ENCODE measurements around the gene KIDINS220.

Gene KIDINS220

DNA sequence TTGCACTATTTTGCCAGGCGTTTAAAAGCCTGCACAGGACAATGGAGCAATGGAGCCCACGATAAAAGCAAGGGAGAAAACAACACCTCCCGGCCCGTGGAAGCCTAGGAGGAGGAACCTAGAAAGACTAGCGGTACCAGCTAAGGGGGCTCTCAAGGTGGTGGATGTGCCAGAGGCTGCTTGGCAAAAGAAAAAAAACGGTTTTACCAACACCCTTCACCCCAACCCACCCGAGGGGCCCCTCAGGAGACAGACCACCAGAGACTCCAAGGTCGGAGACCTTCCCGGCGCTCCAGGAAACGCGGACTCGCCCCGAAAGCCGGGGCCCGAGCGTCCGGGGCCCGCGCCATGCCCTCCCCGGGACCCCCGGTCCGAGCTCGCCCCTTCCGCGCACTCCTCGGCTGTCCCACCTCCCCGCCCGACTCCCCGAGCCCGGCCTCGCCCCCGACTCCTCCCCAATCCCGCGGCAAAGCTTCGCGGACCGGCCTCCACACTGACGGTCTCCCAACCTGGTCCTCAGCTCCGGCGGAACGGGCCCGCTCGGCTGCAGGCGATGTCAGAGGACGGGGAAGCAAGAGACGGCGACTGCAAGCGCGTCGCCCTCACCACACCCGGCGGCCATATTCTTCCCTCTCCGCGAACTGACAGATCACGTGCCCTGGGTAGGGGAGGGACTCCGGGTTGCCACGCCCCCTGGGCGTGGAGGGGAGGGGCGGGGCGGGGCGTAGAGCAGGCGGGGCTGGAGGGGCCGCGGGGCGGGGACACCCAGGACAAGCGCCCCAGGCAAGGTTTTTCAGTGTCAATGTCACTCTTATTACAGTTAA lies at the start of gene KIDINS220:
Gene KIDINS220, minus strand, starts transcription at position 643 of the 824 bp plus-strand sequence. CDS start 10,520 bp downstream, outside the sequence.
- DNase-seq: peak; percentile 88

DNA sequence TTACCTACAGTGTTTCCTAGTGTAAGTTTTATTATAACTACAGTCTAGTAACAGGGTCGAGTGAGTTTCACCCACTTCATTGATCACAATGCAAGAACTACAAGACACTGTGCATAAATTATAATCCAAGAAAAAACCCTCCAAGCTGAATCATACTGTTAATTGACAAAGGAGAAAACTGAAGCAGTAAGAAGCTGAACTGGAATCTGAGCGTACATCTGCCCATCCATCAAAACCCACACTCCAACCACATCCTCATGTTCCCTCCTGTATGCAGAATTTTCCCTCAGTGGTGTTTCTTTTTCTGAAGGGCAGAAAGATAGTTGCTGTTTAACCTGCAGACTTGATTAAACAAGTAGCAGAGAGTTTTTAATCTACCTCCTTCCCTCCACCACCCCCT lies 49.5 kb upstream of the KIDINS220 start:
- no peak for DNase-seq

- no peak for DNase-seq
These were observed 48.7 kb upstream of the KIDINS220 start for GRCh38 chr2:8886202-8886518.

DNA sequence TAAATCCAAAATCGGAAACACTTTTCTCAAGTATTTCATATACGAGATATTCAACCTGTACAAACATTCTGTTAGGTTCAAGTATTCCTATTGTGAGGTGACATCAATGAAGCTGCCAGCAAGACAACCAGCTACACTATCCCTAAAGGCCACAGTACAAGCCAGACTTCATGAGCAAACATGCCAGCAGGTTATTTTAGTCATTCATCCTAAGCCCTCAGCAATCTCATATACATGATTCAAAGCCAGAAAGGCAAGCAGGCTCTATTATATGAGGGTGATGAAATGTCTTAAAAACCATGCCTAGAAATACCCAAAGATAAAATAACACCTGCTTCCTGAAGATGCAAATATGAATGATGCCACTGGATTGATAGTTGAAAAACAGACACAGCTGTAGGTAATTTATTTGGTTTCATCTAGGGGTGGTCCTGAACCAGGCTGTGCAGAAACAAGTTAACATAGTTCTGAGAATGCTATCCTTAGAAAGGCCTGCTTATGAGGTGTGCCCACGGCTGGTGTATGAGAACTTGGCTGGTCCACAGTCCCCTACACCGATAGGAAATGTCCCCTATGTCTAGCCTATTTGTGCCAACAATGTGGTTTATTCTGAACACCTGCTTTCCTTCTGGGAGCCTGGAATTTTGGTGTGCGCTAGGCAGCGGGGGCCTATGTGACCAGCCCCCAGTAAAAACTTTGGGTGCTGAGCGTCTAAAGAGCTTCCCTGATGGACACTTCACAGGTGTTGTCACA lies 48.2 kb upstream of the KIDINS220 start:
- no peak for DNase-seq

DNA sequence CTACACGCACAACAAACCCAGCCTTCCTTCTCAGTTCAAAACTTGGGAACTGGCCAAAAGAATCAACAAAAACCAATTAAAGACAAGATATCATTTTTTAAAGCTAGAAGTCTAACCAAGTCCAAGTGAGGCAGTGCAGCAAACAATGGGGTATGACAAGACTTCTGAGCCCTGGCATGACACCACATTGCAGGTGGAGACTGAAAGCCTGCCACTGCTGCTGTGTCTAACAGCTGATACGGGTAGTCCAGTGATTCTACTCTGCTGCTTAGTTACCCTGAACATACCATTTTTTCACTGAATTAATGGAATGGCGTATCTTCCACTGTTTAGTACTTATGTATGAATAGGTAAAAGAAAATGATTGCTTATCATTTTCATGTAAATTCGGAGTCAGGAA lies 47.4 kb upstream of the KIDINS220 start:
- DNase-seq: no peak

DNA sequence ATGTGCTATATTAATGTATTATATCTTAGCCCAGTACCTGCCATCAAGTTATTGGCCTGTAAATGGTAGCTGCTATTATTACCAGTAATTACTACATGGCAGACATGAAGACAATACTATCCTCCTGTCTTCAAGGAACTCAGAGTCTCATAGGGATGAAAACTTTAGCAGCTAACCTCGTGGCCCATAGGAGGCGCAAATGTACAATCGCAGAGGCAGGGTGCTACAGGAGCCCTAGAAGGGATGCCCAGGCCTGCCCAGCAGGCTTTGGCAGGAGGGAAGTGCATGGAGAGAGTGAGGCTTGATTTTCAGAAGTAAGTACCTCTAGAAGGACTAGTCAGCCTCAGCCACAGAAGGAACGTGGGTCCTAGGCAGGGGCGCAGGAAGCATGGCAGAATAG lies 44.7 kb upstream of the KIDINS220 start:
- peak; percentile 32 for DNase-seq

GRCh38 chr2:8877894-8878293 lies 40.5 kb upstream of the KIDINS220 start:
- no peak for DNase-seq

- no peak for DNase-seq
These were observed 39.9 kb upstream of the KIDINS220 start for GRCh38 chr2:8877332-8877731.

GRCh38 chr2:8876628-8877027 lies 39.2 kb upstream of the KIDINS220 start:
- no peak for DNase-seq

DNA sequence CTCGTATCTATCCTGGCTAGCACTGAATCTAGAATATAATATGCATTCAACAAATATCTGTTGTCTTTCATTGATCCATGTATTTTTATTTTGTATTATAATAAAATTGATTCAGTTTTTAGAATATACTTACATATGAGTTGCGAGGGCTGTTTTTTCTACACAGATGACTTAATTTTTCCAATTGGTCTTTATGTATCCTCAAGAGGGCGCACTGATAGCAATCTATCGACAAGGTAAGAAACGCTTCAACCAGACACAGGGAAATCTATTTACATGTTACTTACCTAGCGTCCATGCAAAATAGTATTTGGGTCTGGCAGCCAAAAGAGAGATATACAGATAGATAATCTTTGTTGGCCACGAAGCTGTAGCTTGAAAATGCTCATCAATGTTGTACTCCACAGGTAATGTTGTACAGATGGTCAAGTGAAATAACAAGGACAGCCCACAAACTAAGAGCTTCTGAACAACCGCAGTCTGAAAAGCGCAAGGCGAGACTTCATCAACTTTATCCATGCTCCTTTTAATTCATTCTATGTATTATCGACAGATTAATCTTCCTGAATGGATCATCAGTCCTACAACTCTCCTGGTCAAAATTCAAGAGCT lies 35.5 kb upstream of the KIDINS220 start:
- DNase-seq: peak; percentile 75

DNA sequence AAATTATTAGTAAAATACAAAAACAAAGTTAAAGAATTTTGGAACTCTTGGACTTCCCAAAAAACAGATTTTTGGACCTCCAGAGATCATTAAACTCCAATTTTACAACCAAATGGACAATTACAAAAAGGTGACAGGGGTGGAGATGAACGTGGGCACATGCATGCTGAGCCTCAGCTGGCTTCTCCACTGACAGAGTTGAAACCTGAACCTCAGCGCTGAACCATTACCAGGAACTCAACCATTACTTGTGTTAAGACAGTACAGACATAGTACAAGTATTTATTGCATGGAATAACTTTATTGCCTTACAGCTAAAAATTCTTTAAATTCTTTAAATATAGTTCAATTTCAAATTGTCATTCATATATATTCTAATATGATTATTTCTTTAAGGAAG lies 33.0 kb upstream of the KIDINS220 start:
- DNase-seq: no peak

GRCh38 chr2:8867363-8867762 lies 29.9 kb upstream of the KIDINS220 start:
- DNase-seq: no peak

DNA sequence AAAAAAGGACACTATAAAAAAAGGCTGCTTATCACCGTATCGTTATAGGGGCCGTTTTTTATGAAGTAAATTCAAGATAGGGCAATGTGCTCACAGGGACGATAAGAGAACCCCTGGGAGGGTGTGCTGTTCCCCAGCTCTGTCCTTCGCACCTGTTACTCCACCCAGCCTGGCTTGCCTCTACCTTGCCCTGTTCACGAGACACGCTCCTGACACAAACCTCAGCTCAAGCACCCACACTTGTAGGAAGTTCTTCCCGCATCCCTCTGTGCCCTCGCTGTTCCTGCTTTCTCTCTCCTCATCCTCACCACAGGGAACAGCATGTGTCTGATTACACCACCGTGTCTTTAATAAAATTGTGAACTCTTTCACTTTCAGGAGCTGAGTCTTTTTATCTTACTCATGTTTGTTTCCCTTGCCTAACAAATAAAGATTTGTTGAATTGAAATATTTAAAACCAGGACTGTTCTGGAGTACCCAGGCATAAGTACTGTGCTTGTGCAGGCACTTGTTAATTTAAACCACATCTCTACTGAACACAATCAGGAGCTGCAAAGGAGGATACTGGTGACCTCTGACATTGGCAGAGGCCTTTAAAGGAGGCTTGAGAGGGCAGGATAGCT lies 26.0 kb upstream of the KIDINS220 start:
- no peak for DNase-seq

- no peak for DNase-seq
These were observed 24.8 kb upstream of the KIDINS220 start for GRCh38 chr2:8862230-8862629.

DNA sequence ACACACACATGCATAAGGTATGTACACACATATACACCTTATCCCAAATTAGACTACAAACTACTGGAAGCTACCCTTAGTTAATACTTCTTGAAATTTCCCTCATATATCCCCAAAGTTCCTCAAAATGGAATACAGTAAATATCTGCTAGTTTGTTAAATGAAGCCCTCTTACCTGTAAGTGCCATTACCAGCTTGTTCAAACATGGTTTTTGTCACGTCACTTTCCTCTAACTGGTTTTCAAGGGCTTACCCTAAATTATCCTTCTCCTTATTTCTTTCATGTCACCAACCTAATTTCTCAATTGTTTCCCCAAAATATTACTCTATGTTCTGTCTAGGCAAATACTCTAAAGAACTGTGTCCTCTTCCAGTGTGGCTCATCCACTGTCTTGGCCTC lies 24.4 kb upstream of the KIDINS220 start:
- DNase-seq: no peak

GRCh38 chr2:8860239-8860638 lies 22.8 kb upstream of the KIDINS220 start:
- no peak for DNase-seq

GRCh38 chr2:8858910-8859309 lies 21.5 kb upstream of the KIDINS220 start:
- DNase-seq: no peak

- no peak for DNase-seq
These were observed 20.9 kb upstream of the KIDINS220 start for GRCh38 chr2:8858264-8858663.

DNA sequence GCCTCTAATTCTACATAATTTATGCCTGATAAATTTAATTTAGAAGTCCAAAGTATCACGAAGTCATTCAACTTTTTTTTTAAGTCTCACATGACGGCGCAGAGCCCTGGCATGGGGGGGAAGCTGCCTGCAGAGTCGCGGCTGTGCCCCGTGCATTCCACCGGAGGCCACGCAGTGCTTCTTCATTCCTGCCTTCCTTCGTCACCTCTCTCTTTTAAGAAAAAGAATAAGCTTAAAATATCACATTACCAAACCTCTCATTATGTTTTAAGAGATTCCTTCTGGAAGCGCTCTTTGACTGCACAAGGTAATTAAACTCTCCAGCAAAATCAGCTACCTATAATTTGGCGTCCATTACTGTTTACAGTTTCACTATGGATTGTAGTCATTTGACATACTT lies 20.3 kb upstream of the KIDINS220 start:
- no peak for DNase-seq

DNA sequence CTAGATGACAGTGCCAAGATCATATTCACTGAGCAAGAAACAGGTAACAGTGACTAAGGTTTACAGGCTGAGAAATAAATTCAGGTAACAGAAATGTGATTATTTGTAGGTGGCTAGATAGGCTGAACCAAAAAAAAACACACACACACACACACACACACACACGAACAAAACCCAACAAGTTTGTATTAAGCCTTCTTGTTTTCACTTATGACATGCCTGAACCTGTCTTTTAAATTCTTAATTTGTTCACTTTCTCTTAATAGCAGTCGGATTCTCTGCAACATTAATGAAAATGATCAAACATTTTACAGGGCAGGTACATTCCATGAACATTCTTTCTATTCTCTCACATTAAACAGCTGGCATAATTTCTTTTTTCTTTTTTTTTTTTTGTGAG lies 18.8 kb upstream of the KIDINS220 start:
- DNase-seq: no peak

DNA sequence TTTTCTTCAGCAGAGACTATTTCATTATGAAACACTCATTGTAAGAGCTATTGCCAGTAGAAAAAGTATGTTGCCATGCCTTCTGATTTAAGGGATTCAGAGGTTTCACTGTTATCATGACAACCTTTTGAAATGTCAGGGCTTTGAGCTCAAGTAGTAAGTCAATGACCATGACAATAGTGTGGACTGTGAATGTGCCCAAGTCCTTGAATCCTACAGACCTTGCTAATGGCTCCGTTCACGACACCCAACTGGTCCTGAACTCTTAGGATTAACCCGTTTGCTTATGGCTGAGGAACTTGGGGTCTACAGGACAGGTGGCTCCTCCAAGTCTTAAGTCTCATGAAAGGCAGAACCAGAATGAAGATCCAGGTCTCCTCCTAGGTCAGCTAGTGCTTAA lies 17.6 kb upstream of the KIDINS220 start:
- no peak for DNase-seq

DNA sequence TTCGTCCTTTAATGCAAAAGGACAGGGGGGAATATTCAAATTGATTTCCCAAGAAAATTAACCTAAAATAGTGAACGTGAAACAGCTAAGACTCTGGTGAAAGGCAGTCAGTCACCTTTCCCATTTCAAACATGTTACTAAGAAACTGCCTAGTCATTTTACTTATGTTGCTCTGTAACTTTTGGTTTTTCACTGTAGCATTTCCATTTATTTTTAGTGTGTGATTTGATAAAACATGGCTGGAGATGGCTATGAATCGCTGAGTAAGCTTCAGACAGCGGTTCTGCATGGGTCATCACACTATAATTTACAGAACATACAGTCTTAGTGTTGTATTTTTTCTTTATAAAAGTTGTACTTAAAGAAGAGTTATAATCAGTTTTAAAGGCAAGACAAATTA lies 16.0 kb upstream of the KIDINS220 start:
- no peak for DNase-seq

GRCh38 chr2:8851811-8852560 lies 14.6 kb upstream of the KIDINS220 start:
- DNase-seq: no peak
